Sigmoid colon (tissue), 3 donors: Measurements from ENCODE around the gene CALML4.

Experiments used
- CTCF ChIP-seq, 4 experiments: fragments of 450-650 bp in 3 of 4; fragments of 200-600 bp in 1 of 4; IDR thresholded peaks; one replicate each; pipeline ENCODE4 v1.5.1; 2016 to 2019; ENCODE audit warnings: antibody characterized with exemption in 4 of 4, mild to moderate bottlenecking in 3 of 4, moderate library complexity in 2 of 4
- POLR2A ChIP-seq, 2 donors: fragments of 450-650 bp; IDR thresholded peaks; one replicate each; pipeline ENCODE4 v1.6.1; 2016; ENCODE audit warnings: antibody characterized with exemption in 2 of 2, mild to moderate bottlenecking in 2 of 2, moderate library complexity in 2 of 2

- TF ChIP-seq CTCF (IDR thresholded peaks at IDR 0.05) (no peak), POLR2A (IDR thresholded peaks at IDR 0.05) (no peak)
Measured at GRCh38 chr15:68186671-68187397, 18.3 kb downstream of the CALML4 start.
